CD4-positive, alpha-beta T cell (primary cell): ENCODE results near the gene SNTB2. TPM values are rescaled to one million over a fixed set of nuclear protein-coding genes. Genes with fewer than 3 reads are reported as not detected.

Experiments used
- ATAC-seq: fragments of 200-7000 bp; cut with Tn5 transposase; one replicate; pipeline ENCODE4 v1.10.0; 2022; ENCODE audit warnings: mild to moderate bottlenecking; ENCODE audit not compliant: poor library complexity
- CTCF ChIA-PET: fragments of 350-600 bp; sonication (Branson Sonifier 250); formaldehyde crosslinking; loops from one replicate; lab custom pipeline; 2021; ENCODE audit warnings: antibody characterized with exemption, inconsistent platforms; lab: Charles Lee
- POLR2A ChIA-PET: fragments of 350-600 bp; sonication (Branson Sonifier 250); formaldehyde crosslinking; loops from one replicate; lab custom pipeline; 2021; ENCODE audit warnings: antibody characterized with exemption, inconsistent platforms; lab: Charles Lee
- DNase-seq, 14 experiments: peaks; one replicate each; pipeline ENCODE4 v3.0.0-alpha.2; 2013 to 2020; ENCODE audit warnings: mixed read lengths in 2 of 14
- H3K27ac ChIP-seq, 2 donors: one replicate each; pipeline versions ENCODE4 v1.5.1 to v1.7.0; 2013; ENCODE audit warnings: low read length in 2 of 2, low read depth in 1 of 2, mild to moderate bottlenecking in 1 of 2
- H3K27me3 ChIP-seq, 2 experiments: 1 replicate in 1 of 2; 2 replicates in 1 of 2; pipeline versions ENCODE4 v1.6.1 to v1.7.0; 2013; ENCODE audit warnings: low read length in 2 of 2, control low read depth in 1 of 2, mild to moderate bottlenecking in 1 of 2, moderate library complexity in 1 of 2; ENCODE audit not compliant: insufficient read depth in 2 of 2, control insufficient read depth in 1 of 2
- H3K36me3 ChIP-seq: one replicate; pipeline ENCODE4 v1.6.1; 2013; ENCODE audit warnings: low read length, control low read depth; ENCODE audit not compliant: insufficient read depth
- H3K4me1 ChIP-seq: one replicate; pipeline ENCODE4 v1.6.1; 2013; ENCODE audit warnings: low read length, control low read depth; ENCODE audit not compliant: insufficient read depth
- H3K4me3 ChIP-seq: one replicate; pipeline ENCODE4 v1.5.1; 2013; ENCODE audit warnings: mild to moderate bottlenecking, low read length, moderate library complexity
- H3K9me3 ChIP-seq, 2 experiments: 1 replicate in 1 of 2; 2 replicates in 1 of 2; pipeline versions ENCODE4 v1.6.1 to v1.7.0; 2013; ENCODE audit warnings: low read length in 2 of 2, mild to moderate bottlenecking in 2 of 2, control low read depth in 1 of 2, moderate library complexity in 1 of 2; ENCODE audit not compliant: control insufficient read depth in 1 of 2, insufficient read depth in 1 of 2
- H3K27ac Mint-ChIP-seq: one replicate; pipeline ENCODE4 v1.8.0; 2020; ENCODE audit warnings: mixed read lengths
- H3K27me3 Mint-ChIP-seq: one replicate; pipeline ENCODE4 v1.8.0; 2021; ENCODE audit warnings: mixed read lengths
- H3K36me3 Mint-ChIP-seq: one replicate; pipeline ENCODE4 v1.8.0; 2021; ENCODE audit warnings: low read depth, mixed read lengths
- H3K4me1 Mint-ChIP-seq: one replicate; pipeline ENCODE4 v1.8.0; 2021; ENCODE audit warnings: low read depth, mixed read lengths
- H3K4me3 Mint-ChIP-seq: one replicate; pipeline ENCODE4 v1.8.0; 2020; ENCODE audit warnings: mild to moderate bottlenecking, mixed read lengths
- H3K9me3 Mint-ChIP-seq: one replicate; pipeline ENCODE4 v1.8.0; 2020; ENCODE audit warnings: mixed read lengths
- CTCF ChIP-seq: fragments of 200-600 bp; IDR thresholded peaks from one replicate; pipeline ENCODE4 v1.8.0; 2022; ENCODE audit warnings: antibody characterized with exemption, mild to moderate bottlenecking
- intact Hi-C, 2 experiments: fragments of 100-400 bp; cut with DNase I in 1 of 2; cut with micrococcal nuclease in 1 of 2; formaldehyde crosslinking; loops; one replicate each; pipeline versions ENCODE4 v1.15.1 to v1.9.0; 2023 to 2025; cut with DNase I, micrococcal nuclease
- total RNA-seq, 174 experiments: library from RNA in 2 of 174; stranded (reverse) in 2 of 174; gene quantifications; one replicate each; pipeline ENCODE4 v1.2.3 and lab custom pipeline; 2021 to 2026

SNTB2 gene
- total RNA-seq, 2 experiments from 2014 or later = 10.1 to 11.4 TPM

GRCh38 chr16:69345923-69346322 lies 159.0 kb downstream of the SNTB2 start:
- Mint-ChIP-seq H3K36me3 (peaks cover 43% of the 10 kb centered on the region), H3K9me3 (no peaks in the 10 kb centered on the region), H3K27me3 (no peaks in the 10 kb centered on the region), H3K4me3 (no peak overlapping the region), H3K4me1 (peaks cover 9% of the 10 kb centered on the region), H3K27ac (no peak overlapping the region)
- Histone ChIP-seq H3K4me3 (no peak overlapping the region), H3K27me3 (no peaks in the 10 kb centered on the region), H3K4me1 (no peaks in the 10 kb centered on the region), H3K27ac (no peak overlapping the region), H3K36me3 (peaks cover 31% of the 10 kb centered on the region), H3K9me3 (no peaks in the 10 kb centered on the region)
- intact Hi-C loops = no loop called here
- TF ChIP-seq CTCF = no peak
- ATAC-seq (no peak), DNase-seq (peak in 1 of 14 experiments; percentile 26)
- ChIA-PET CTCF (no interaction called here), POLR2A (no interaction called here)

DNA sequence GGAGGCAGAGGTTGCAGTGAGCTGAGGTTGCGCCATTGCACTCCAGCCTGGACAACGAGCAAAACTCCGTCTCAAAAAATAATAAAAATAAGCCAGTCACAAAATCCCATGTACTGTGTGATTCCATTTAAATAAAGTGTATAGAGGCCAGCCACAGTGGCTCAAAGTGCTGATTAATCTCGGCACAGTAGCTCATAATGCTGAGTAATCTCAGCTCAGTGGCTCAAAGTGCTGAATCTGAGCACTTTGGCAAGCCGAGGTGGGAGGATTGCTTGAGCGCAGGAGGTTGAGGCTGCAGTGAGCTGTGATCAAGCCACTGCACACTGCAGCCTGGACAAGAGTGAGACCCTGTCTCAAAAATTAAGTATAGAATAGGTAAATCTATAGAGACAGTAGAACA lies 159.7 kb downstream of the SNTB2 start:
- H3K4me1 Mint-ChIP-seq = peaks cover 2% of the 10 kb centered on the region
- H3K36me3 Mint-ChIP-seq = peaks cover 39% of the 10 kb centered on the region
- no peak overlapping the region for H3K27ac Mint-ChIP-seq
- ATAC-seq (no peak), DNase-seq (no peak)
- Histone ChIP-seq H3K27ac (no peak overlapping the region), H3K4me1 (no peaks in the 10 kb centered on the region), H3K27me3 (no peaks in the 10 kb centered on the region), H3K9me3 (no peaks in the 10 kb centered on the region), H3K36me3 (peaks cover 30% of the 10 kb centered on the region), H3K4me3 (no peak overlapping the region)
- no peaks in the 10 kb centered on the region for H3K27me3 Mint-ChIP-seq
- POLR2A ChIA-PET = no interaction called here
- intact Hi-C loops = no loop called here
- TF ChIP-seq CTCF = no peak
- no peak overlapping the region for H3K4me3 Mint-ChIP-seq
- CTCF ChIA-PET = no interaction called here
- no peaks in the 10 kb centered on the region for H3K9me3 Mint-ChIP-seq

DNA sequence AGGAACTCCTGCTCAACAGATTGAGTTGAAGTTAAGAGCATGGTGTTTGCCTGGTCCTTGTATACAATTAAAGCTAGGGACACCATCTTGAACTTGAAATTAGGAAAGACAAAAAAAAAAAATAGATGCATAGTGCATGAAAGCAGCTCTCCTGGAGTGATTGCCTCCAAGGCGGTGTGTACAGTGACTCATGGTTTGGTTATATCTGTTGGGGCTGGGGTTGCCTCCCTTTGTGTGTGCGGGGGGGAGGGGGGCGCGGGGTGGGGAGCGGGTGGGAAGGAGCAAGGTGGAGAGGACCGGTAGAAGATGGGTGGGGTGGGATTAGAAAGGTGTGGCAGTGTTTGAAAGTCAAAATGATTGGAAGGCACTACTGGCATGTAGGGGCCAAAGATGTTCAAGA lies 161.3 kb downstream of the SNTB2 start:
- Histone ChIP-seq H3K27me3 (no peaks in the 10 kb centered on the region), H3K36me3 (peaks cover 26% of the 10 kb centered on the region), H3K9me3 (no peaks in the 10 kb centered on the region), H3K27ac (no peak overlapping the region), H3K4me3 (no peak overlapping the region), H3K4me1 (no peaks in the 10 kb centered on the region)
- no peaks in the 10 kb centered on the region for H3K9me3 Mint-ChIP-seq
- no peaks in the 10 kb centered on the region for H3K27me3 Mint-ChIP-seq
- no peak overlapping the region for H3K4me3 Mint-ChIP-seq
- POLR2A ChIA-PET = no interaction called here
- ATAC-seq (no peak), DNase-seq (no peak)
- H3K36me3 Mint-ChIP-seq = peaks cover 33% of the 10 kb centered on the region
- TF ChIP-seq CTCF = no peak
- CTCF ChIA-PET = no interaction called here
- intact Hi-C loops = no loop called here
- no peak overlapping the region for H3K27ac Mint-ChIP-seq
- no peaks in the 10 kb centered on the region for H3K4me1 Mint-ChIP-seq
